ENCODE results near the gene HSPBAP1.

DNA sequence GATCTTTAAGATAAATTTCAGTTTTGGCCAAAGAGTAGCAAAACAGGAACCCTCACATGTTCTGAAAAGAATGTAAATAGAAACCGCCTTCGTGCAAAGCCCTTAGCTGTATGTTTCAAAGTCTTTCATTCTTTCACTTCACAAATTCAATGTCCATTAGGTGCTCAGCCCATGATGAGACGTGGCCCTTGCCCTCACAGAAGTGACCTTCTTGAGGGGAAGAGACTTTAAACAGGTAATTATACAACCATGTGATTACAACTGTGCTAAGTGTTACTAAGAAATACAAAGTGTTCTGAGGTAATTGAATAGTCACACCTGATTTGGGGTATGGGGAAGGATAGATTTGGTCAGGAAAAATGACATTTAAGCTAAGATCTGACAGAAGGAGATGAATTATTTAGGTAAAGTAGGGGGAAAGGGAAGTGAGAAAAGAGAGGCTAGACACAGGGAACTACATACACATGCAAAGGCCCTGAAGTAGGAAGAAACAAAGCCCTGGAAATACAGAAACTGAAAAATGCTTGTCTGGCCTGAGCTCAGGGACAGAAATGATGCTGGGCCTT is 19.6 kb downstream of the HSPBAP1 start:
- no peak for TF ChIP-seq POLR2A (IDR thresholded peaks at IDR 0.05)
- TF ChIP-seq, protein P1, sequence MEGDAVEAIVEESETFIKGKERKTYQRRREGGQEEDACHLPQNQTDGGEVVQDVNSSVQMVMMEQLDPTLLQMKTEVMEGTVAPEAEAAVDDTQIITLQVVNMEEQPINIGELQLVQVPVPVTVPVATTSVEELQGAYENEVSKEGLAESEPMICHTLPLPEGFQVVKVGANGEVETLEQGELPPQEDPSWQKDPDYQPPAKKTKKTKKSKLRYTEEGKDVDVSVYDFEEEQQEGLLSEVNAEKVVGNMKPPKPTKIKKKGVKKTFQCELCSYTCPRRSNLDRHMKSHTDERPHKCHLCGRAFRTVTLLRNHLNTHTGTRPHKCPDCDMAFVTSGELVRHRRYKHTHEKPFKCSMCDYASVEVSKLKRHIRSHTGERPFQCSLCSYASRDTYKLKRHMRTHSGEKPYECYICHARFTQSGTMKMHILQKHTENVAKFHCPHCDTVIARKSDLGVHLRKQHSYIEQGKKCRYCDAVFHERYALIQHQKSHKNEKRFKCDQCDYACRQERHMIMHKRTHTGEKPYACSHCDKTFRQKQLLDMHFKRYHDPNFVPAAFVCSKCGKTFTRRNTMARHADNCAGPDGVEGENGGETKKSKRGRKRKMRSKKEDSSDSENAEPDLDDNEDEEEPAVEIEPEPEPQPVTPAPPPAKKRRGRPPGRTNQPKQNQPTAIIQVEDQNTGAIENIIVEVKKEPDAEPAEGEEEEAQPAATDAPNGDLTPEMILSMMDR (IDR thresholded peaks at IDR 0.05): no peak
